Hematopoietic multipotent progenitor cell treated with erythropoietin and hydrocortisone succinate and interleukin-3 and kit ligand, for 15 days (in vitro differentiated cells): Measurements from ENCODE around the gene ZBTB46.

ENCODE experiments used
- DNase-seq: peaks from one replicate; pipeline ENCODE4 v3.0.0-alpha.2; 2015; ENCODE audit warnings: low spot score

ZBTB46 gene

GRCh38 chr20:63837479-63837878 lies 6.4 kb upstream of the ZBTB46 start:
- DNase-seq, result no peak

GRCh38 chr20:63836458-63837344 lies 5.6 kb upstream of the ZBTB46 start:
- no peak for DNase-seq

- DNase-seq, result no peak
Observed at GRCh38 chr20:63835021-63835858, 4.2 kb upstream of the ZBTB46 start.

- no peak for DNase-seq
Observed at GRCh38 chr20:63834491-63834880, 3.4 kb upstream of the ZBTB46 start.

GRCh38 chr20:63833776-63834490 lies 2.9 kb upstream of the ZBTB46 start:
- no peak for DNase-seq

GRCh38 chr20:63831993-63832686 lies 1.1 kb upstream of the ZBTB46 start:
- no peak for DNase-seq

- DNase-seq, result no peak
Observed at GRCh38 chr20:63831646-63831992, 555 bp upstream of the ZBTB46 start.

GRCh38 chr20:63829945-63830835 lies 874 bp downstream of the ZBTB46 start:
- no peak for DNase-seq

GRCh38 chr20:63829603-63829944 lies 1.5 kb downstream of the ZBTB46 start:
- no peak for DNase-seq

GRCh38 chr20:63828951-63829350 lies 2.1 kb downstream of the ZBTB46 start:
- no peak for DNase-seq

- no peak for DNase-seq
Observed at GRCh38 chr20:63828545-63828944, 2.5 kb downstream of the ZBTB46 start.

- no peak for DNase-seq
Observed at GRCh38 chr20:63828124-63828523, 2.9 kb downstream of the ZBTB46 start.

- no peak for DNase-seq
Observed at GRCh38 chr20:63826753-63827152, 4.3 kb downstream of the ZBTB46 start.

- DNase-seq, result no peak
Observed at GRCh38 chr20:63825331-63826118, 5.5 kb downstream of the ZBTB46 start.

- no peak for DNase-seq
Observed at GRCh38 chr20:63823691-63824311, 7.3 kb downstream of the ZBTB46 start.

GRCh38 chr20:63822276-63822696 lies 8.8 kb downstream of the ZBTB46 start:
- DNase-seq, result no peak

- no peak for DNase-seq
Observed at GRCh38 chr20:63821811-63822210, 9.3 kb downstream of the ZBTB46 start.

GRCh38 chr20:63819224-63819921 lies 11.7 kb downstream of the ZBTB46 start:
- DNase-seq, result no peak

- no peak for DNase-seq
Observed at GRCh38 chr20:63815615-63816253, 15.3 kb downstream of the ZBTB46 start.
